GM15510 (cell line): ENCODE measurements around the gene CDKN2B-AS1.

Experiments
- POLR2A ChIP-seq: IDR thresholded peaks from 3 replicates; pipeline ENCODE4 v1.6.1; 2011; ENCODE audit warnings: borderline replicate concordance; ENCODE audit not compliant: insufficient read length; ENCODE audit errors: extremely low read depth

Gene CDKN2B-AS1

DNA sequence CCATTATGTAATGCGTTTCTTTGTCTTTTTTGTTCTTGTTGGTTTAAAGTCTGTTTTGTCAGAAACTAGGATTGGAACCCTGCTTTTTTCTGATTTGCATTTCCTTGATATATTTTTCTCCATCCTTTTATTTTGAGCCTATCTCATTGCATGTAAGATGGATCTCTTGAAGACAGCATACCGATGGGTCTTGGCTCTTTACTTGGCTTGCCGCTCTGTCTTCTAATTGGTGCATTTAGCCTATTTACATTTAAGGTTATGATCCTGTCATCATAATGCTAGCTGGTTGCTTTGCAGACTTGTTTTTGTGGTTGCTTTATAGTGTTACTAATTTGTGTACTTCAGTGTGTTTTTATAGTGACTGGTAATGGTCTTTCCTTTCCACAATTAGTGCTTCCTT lies 27.8 kb downstream of the CDKN2B-AS1 start:
- no peak for TF ChIP-seq POLR2A

DNA sequence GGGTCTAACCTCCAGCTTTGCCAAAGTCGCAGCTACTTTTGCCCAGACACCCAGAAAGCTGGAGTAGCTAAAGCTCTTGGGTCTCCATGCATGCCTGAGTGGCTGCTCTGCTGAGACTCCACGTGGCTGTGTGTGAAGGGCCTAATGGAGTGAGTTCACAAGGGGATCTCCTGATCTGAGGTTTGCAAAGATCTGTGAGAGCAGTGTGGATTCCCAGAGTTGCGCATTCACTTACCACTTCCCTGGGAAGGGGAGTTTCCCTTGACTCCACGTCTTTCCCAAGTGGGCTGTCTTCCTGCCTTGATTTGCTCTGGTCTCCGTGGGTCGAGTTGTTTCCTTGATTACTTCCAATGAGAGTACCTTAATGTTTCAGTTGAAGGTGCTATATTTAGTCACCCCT lies 32.1 kb downstream of the CDKN2B-AS1 start:
- TF ChIP-seq POLR2A = no peak

DNA sequence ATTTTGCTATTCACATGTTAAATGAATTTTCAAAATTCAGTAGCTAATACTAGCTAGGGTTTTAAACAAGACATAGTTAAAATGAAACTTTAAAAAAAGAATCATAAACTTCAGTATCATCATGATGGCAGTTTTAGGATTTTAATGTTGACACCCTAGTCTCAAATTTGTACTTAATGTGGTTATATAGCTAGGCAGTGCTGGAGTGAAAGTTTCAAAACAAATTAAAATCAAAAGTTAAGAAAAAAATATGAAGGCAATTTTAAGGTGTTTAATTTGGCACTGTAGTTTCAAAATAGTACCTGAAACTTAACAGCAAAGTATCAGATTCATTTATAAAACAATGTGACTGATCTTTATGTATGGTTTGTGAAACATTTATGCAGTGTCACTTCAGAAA lies 33.8 kb downstream of the CDKN2B-AS1 start:
- TF ChIP-seq POLR2A = no peak

DNA sequence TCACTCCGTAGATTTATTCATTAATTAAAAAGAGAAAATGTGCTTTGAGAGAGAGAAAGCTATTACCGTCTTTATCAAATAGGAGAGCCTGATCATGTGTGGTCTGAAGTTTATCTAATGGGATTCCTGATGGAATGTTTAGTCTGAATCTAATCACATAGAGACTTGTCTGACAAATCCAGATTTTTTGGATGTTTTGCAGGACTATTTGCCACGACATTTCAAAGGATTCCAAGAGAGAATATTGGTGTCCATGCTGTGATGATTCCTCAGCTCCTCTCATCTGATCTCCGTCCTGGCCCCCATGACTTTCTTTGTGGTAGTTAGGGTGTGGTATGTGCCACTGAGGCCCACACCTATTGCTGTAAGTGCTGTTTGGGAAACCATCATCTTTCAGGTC lies 34.6 kb downstream of the CDKN2B-AS1 start:
- no peak for TF ChIP-seq POLR2A

DNA sequence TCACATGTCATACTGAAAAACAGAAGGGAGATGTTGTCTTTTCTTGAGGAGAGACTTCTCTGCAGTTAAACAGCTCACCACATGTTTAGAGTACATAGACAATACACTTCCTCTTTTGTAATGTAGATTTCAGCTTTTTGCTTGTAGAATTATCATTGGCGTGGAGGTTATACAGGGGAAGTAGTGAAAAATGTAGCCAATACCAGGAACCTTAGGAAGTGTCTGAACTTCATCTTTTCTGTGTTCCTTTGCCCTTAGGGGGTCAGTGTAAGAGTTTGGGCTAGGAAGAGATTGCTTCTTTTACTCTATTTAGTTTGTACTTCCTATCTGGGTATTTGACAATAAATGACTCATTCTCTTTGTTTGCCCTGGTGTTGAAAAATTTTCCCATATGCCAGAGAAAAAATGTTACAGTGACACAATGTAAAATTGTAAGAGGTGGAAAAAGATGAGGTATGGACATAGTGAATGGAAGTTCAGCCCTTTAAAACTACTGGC lies 35.6 kb downstream of the CDKN2B-AS1 start:
- no peak for TF ChIP-seq POLR2A

DNA sequence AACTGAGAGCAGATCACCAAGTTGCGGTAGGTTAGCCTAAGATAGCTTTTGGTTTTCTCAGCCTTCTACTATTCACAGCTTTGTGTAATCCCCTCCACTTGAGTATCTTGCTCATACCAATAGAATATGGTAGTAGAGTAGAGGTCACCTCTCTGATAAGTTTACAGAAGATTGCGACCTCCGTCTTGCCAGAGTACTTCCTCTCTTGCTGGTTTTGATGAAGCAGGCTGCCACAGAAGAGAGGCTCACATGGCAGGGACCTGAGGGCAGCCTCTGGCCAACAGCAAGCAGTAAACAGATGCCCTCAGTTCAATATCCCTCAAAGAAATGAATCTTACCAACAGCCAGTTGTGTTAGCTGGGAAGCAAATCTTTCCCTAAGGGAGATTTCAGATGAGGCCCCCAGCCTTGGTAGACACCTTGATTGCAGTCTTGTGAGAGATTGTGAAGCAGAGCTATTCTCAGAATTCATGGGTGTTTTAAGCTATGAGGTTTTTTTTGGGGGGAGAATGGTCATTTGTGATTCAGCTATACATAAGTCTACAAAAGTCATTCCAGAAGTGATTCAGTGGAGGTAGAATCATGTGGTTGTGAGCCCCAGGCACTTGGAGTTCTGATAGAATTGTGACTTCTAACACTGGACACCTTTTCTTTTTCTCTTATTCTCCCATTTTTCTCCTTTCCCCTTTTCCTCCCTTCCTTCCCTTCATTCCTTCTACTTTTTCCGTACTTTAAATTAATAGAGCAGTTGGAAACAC lies 37.2 kb downstream of the CDKN2B-AS1 start:
- TF ChIP-seq POLR2A = no peak

DNA sequence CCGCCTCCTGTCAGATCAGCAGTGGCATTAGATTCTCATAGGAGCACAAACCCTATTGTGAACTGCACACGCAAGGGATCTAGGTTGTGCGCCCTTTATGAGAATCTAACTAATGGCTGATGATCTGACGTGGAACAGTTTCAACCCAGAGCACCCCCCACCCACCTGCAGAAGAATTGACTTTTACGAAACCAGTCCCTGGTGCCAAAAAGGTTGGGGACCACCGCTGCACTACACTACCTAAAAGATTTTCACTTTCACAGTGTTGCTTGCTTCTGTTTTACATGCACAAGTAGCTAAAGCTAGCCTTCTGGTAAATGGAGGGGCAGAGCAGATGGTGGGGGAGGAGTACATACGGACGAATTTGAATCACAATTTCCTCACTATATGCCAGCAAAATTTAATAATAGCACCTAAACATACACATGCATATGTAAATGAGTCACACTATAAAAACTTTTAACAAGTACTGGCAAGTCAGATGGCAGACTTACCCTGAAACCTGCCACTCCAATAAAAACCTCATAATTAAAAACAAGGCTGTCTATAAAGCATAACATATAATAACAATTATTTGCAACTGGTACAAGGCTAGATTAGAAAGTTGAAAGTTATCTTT lies 38.5 kb downstream of the CDKN2B-AS1 start:
- TF ChIP-seq POLR2A = no peak

DNA sequence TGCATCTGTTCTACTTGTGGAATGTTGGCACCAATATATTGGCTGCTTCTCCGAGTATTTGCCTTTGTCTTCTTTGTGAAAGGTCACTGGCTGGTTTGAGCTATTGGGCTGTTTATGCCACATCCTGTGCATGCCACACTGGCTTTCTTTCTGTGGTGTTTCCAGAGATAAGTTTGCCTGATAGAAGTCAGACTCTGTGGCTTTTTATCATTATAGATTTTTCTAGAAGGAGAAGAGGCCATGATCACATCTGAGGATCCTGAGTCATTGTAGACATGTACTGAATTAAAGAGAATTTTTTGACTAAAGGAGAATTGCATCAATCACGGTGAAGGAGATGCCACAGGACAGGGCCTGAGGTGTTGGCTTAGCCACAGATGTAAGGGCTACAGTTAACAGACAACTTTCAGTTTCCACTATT lies 41.0 kb downstream of the CDKN2B-AS1 start:
- TF ChIP-seq POLR2A = no peak

DNA sequence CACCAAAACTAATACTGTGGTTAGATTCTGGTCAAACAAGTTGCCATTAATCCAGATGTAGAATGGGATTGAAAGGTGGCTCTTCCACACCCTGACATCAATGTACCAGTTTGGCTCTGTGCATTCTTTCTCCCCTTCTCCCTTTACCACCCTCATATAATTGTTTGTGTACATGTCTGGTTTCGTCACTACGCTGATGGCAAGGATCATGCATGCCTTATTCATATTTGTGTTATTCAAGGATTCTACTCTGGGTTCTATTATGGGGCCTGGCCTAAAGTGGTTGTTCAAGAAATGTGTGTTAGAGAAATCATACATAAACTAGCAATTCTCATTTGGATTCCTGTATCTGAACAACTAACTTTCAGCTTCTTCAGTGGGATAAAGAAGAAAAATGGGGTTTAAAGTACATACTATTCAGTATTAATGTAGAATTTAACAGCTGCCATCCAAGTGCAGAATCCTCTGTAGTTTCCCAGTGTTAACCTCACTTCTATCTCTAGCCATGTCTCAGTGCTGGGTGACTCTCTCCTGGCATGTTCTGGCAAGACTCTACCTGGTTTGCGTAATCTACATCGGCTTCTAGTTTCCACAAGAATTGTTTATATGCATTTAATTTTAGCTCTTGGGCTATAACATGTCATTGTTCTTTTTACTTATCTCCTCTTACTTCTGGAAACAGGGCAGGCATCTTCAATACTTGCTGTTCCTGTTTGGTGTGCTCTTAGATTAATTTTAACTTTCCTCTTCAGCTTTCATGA lies 42.5 kb downstream of the CDKN2B-AS1 start:
- TF ChIP-seq POLR2A = no peak

DNA sequence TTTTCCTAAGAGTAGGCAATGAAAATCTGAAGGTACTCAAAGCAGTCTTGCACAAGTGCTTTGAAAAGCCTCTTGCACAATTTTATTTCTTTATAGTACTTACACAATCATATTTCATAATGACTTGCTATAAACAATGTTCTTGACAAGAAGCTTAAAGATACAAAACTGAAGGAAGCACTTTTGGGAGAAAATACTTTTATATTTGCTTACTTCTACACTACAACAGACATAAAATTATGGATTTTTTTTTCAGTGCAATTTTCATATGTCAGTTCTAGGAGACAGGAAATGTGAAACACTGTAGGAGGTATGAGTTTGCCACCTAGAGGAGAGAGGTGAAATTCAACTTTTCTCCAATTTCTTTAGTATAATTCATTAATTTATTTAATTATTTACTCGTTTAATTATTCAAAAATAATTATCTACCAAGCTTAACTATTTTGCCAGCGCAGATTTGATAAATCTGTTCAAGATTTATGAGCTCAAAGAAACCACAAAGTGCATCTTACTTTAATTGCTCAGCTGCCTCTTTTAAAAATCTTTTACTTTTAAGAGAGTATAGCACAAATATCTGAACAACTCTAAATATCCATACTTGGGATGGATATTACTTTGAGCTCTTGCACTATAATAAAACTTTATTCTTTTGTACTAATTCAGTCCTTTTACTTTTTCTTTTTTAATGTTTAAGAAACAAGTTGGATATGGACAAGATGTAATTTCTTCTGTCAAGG lies 43.5 kb downstream of the CDKN2B-AS1 start:
- no peak for TF ChIP-seq POLR2A

DNA sequence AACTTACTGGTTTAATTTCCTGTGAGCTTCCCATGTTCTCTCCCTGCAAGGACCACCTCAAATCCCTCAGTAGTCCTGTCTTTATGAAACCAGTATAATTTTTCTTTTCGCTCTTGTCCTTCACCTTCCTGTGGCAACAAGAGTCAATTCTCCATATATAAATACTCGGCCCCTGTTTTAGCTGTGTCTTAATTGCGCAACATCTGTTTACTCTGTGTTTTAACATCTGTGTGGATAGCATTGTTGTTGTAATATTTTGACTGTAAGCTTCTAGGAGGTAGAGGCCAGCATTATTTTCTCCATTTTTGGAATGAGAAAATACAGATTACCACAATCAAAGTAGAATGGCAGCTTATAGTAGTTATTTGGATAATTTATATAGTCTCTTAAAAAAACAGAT lies 44.7 kb downstream of the CDKN2B-AS1 start:
- TF ChIP-seq POLR2A = no peak

DNA sequence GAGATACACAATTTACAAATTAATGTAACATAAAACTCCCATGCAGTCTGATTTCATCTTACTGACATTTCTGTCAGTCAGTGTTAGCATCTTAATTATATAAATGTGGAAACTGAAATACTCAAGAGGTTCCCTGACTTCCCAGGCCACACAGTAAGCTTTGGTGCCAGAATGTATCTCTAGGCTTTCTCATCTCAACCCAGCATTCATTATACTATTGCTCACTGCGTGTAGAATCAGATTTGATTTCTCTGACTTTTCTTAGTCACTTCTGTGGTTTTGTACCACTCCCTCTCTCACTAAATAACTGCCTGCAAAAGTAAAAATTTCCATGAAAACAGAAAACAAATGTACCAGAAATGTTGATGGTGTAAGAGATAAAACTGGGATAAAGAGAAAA lies 46.2 kb downstream of the CDKN2B-AS1 start:
- TF ChIP-seq POLR2A = no peak

DNA sequence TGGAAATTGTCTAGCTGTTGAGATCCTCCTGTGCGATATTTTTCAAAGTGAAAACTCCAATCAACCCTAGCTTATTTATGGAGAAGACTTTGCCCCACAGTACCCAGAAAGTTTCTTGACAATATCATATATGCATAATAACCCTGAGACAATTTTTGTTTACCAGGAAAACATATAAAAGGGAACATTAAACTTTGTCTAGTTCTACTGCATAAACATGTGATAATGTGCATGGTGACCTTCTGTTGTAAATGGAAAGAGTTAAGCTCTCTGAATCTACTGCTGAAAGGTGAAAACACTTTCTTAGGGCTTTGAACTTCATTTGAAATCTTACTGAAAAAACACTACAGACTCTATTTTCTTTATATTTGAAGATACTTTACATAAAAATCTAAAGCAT lies 46.8 kb downstream of the CDKN2B-AS1 start:
- no peak for TF ChIP-seq POLR2A

DNA sequence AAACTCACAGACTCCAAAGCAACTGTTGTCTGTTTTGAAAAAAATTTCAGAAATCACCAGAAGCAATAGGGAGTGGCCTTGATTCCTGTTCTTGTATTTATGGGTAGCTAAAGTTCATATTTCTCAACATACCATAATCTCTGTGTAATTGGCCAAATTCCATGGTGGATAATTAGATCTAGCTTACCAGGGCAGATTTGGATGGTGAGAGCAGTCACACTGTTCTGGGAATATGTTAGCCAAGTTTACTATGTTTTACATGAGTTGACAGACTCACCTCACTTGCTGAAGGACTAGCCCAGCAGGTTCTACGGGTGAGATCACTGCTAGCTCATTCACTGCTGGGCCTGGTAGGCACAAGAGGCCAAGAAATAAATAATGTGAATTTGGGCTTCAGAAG lies 47.2 kb downstream of the CDKN2B-AS1 start:
- TF ChIP-seq POLR2A = no peak

DNA sequence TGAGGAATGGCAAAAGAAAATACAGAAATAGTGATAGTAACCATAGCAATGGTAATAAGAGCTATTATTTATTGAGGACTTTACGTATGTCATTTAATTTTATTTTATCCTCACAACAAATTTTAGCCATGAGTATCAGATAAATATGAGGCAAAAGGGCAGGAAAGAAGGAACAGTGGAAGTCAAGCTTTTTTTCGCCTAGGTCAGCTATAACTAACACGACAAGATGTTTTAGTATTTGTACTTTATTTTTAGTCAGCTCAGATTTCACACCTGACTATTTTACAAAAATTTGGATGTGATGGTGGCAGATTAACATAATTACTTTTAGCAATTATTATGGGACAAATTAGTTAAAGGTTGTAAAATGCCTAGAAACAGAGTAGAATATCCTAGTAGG lies 49.3 kb downstream of the CDKN2B-AS1 start:
- TF ChIP-seq POLR2A = no peak
